Endothelial cell of umbilical vein (primary cell): Measurements from ENCODE around the gene PTGER3. TPM values are rescaled to one million over a fixed set of nuclear protein-coding genes. Genes with fewer than 3 reads are reported as not detected.

Experiments used
- BruUV-seq: library from RNA; stranded (reverse); fragments of 400-500 nt; replicated peaks from 2 replicates; lab custom pipeline; 2021; lab: Mats Ljungman, UMichigan
- CTCF ChIA-PET: fragments of 300-600, 350-600 bp; sonication (Branson Sonifier 250); formaldehyde crosslinking; loops from one replicate; lab custom pipeline; 2021; ENCODE audit warnings: antibody characterized with exemption, inconsistent platforms; lab: Charles Lee
- POLR2A ChIA-PET: fragments of 300-600, 350-600 bp; sonication (Branson Sonifier 250); formaldehyde crosslinking; loops from one replicate; lab custom pipeline; 2021; ENCODE audit warnings: antibody characterized with exemption, inconsistent platforms; lab: Charles Lee
- DNase-seq: peaks from one replicate; pipeline ENCODE4 v3.0.0-alpha.2; 2011; ENCODE audit warnings: low read depth, low spot score
- FAIRE-seq: peaks from 2 replicates; lab custom pipeline; 2011; peaks lifted over from hg19 to GRCh38; lab: Jason Lieb, UNC
- H2AFZ ChIP-seq: 2 replicates; pipeline ENCODE4 v1.6.0; 2012; ENCODE audit warnings: low read depth, low read length, control low read depth, inconsistent platforms
- H3K27ac ChIP-seq: 2 replicates; pipeline ENCODE4 v1.5.1; 2011; ENCODE audit warnings: low read depth, mild to moderate bottlenecking, control low read depth, low read length, moderate library complexity; ENCODE audit not compliant: insufficient read depth
- H3K27me3 ChIP-seq, 2 experiments: 2 replicates each; pipeline versions ENCODE4 v1.6.0 to v1.6.1; 2011; ENCODE audit warnings: low read length in 2 of 2, mixed read lengths in 1 of 2; ENCODE audit not compliant: control insufficient read depth in 2 of 2, insufficient read depth in 2 of 2
- H3K36me3 ChIP-seq, 2 experiments: 2 replicates in 1 of 2; 3 replicates in 1 of 2; pipeline ENCODE4 v1.5.1; 2011; ENCODE audit warnings: low read length in 2 of 2, mild to moderate bottlenecking in 1 of 2, moderate library complexity in 1 of 2; ENCODE audit not compliant: control insufficient read depth in 2 of 2, insufficient read depth in 2 of 2; ENCODE audit errors: extremely low read depth in 1 of 2
- H3K4me1 ChIP-seq: 3 replicates; pipeline ENCODE4 v1.5.1; 2011; ENCODE audit warnings: mild to moderate bottlenecking, low read length; ENCODE audit not compliant: control insufficient read depth, insufficient read depth; ENCODE audit errors: extremely low read depth
- H3K4me2 ChIP-seq: 2 replicates; pipeline ENCODE4 v1.6.1; 2011; ENCODE audit warnings: low read length, control low read depth, mixed read lengths; ENCODE audit not compliant: insufficient read depth
- H3K4me3 ChIP-seq, 3 experiments: fragments of 200-600 bp in 1 of 3; sonication (generic), shearing (Covaris generic) in 1 of 3; replicated peaks in 1 of 3; 2 replicates each; pipeline ENCODE4 v1.5.1; 2011 to 2016; ENCODE audit warnings: control low read depth in 3 of 3, low read length in 3 of 3, mild to moderate bottlenecking in 2 of 3, inconsistent platforms in 1 of 3, low read depth in 1 of 3, moderate library complexity in 1 of 3; ENCODE audit not compliant: insufficient read depth in 1 of 3
- H3K79me2 ChIP-seq: 2 replicates; pipeline ENCODE4 v1.6.0; 2012; ENCODE audit warnings: low read length, inconsistent platforms; ENCODE audit not compliant: control insufficient read depth, insufficient read depth
- H3K9ac ChIP-seq: replicated peaks from 2 replicates; pipeline ENCODE3; 2011; ENCODE audit warnings: low read length, control low read depth; ENCODE audit not compliant: insufficient read depth; ENCODE audit errors: extremely low read depth
- H3K9me1 ChIP-seq: replicated peaks from 3 replicates; pipeline ENCODE4 v1.6.0; 2011; ENCODE audit warnings: mild to moderate bottlenecking, low read length; ENCODE audit not compliant: control insufficient read depth, insufficient read depth; ENCODE audit errors: extremely low read depth
- H3K9me3 ChIP-seq: replicated peaks from 2 replicates; pipeline ENCODE4 v1.5.1; 2012; ENCODE audit warnings: low read length, inconsistent platforms; ENCODE audit not compliant: control insufficient read depth, insufficient read depth
- H4K20me1 ChIP-seq: replicated peaks from 2 replicates; pipeline ENCODE3; 2011; ENCODE audit warnings: mild to moderate bottlenecking, low read length; ENCODE audit not compliant: control insufficient read depth, insufficient read depth; ENCODE audit errors: extremely low read depth
- EZH2 ChIP-seq: IDR thresholded peaks from 2 replicates; pipeline ENCODE4 v1.6.1; 2012; ENCODE audit warnings: borderline replicate concordance, low read depth, mild to moderate bottlenecking, moderate library complexity, low read length, inconsistent platforms; ENCODE audit not compliant: severe bottlenecking
- FOS ChIP-seq: IDR thresholded peaks from 2 replicates; pipeline ENCODE4 v1.6.1; 2011; ENCODE audit warnings: mild to moderate bottlenecking, low read length, moderate library complexity, borderline replicate concordance; ENCODE audit not compliant: insufficient read depth
- GATA2 ChIP-seq: IDR thresholded peaks from 2 replicates; pipeline ENCODE4 v1.7.0; 2011; ENCODE audit warnings: low read depth, mild to moderate bottlenecking, moderate library complexity, mixed read lengths, low read length; ENCODE audit not compliant: insufficient read length, insufficient read depth
- JUN ChIP-seq: IDR thresholded peaks from 2 replicates; pipeline ENCODE4 v1.6.1; 2011; ENCODE audit warnings: borderline replicate concordance, low read depth; ENCODE audit not compliant: insufficient read length, insufficient read depth
- MYC ChIP-seq: IDR thresholded peaks from one replicate; pipeline ENCODE4 v1.6.1; 2011; ENCODE audit warnings: mild to moderate bottlenecking, low read depth, low read length
- POLR2A ChIP-seq: IDR thresholded peaks from 2 replicates; pipeline ENCODE4 v1.6.1; 2012; ENCODE audit warnings: low read depth, mild to moderate bottlenecking, control low read depth, low read length
- POLR2AphosphoS5 ChIP-seq: IDR thresholded peaks from 2 replicates; pipeline ENCODE4 v1.6.1; 2012; ENCODE audit warnings: low read depth, mild to moderate bottlenecking, control low read depth, low read length, moderate library complexity; ENCODE audit not compliant: insufficient read depth
- dilution Hi-C: fragments of 300-500 bp; cut with MboI; formaldehyde crosslinking; loops from one replicate; pipeline ENCODE4 v1.15.0; 2019; ENCODE audit warnings: low sequenced_read_pairs; ENCODE audit not compliant: extremely low pct_ligation_motif_present
- intact Hi-C: fragments of 100-400 bp; cut with micrococcal nuclease; formaldehyde crosslinking; loops from one replicate; pipeline ENCODE4 v1.10.0; 2022
- polyA plus RNA-seq, 4 experiments: library from polyadenylated mRNA; depleted of rRNA in 3 of 4; stranded (reverse) in 3 of 4; unstranded in 1 of 4; fragments of >200 nt; gene quantifications; 2 replicates each; pipeline versions ENCODE4 v1.2.1 to v1.2.3, GENCODE V29; 2011 to 2012; ENCODE audit warnings: missing spikeins in 1 of 4
- total RNA-seq: library from RNA; stranded (reverse); gene quantifications from 2 replicates; pipeline ENCODE4 v1.2.3, GENCODE V29; 2021
- TF ChIP-seq, protein P1 (sequence below): IDR thresholded peaks from 2 replicates; pipeline ENCODE4 v1.6.1; 2011; ENCODE audit not compliant: insufficient read depth, insufficient read length
- TF ChIP-seq, protein P2 (sequence below), 2 donors: IDR thresholded peaks; 1 replicate in 1 of 2; 2 replicates in 1 of 2; pipeline ENCODE4 v1.5.1; 2011; ENCODE audit warnings: low read length in 2 of 2, mild to moderate bottlenecking in 2 of 2, moderate library complexity in 2 of 2, control low read depth in 1 of 2, inconsistent platforms in 1 of 2, low read depth in 1 of 2; ENCODE audit not compliant: insufficient read depth in 1 of 2; ENCODE audit errors: extremely low read depth in 1 of 2

Gene PTGER3
- total and polyA plus RNA-seq, 2 donors (not counting 3 experiments of a cell fraction or from before 2014, with no cell fraction given), result 0.01 TPM; not detected in 1

DNA sequence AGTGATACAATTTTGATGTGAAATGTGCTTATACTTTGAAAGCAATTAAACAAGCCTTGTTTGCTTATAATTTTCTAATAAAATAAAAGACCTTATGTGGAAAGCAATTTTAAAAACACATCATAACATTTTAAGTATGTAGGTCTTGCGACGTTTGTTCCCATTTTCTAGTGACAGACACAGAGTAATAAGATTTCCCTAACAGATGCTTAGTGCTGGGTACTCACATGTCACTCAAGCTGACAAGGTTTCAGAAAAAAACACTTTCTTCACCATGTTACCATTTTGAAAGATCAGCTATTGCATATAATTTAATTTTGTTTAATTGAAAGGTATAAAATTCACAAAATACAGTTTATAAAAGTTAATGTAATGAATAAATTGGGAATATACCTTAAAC, 47.3 kb upstream of the PTGER3 start:
- Histone ChIP-seq H3K79me2 (no peaks in the 10 kb centered on the region), H3K9me3 (no peaks in the 10 kb centered on the region), H2AFZ (no peak overlapping the region), H3K4me3 (no peak overlapping the region), H3K27me3 (peaks cover 0 to 2% of the 10 kb centered on the region in 2 experiments), H3K9me1 (no peaks in the 10 kb centered on the region), H3K9ac (no peak overlapping the region), H4K20me1 (no peaks in the 10 kb centered on the region), H3K4me2 (no peak overlapping the region), H3K4me1 (no peaks in the 10 kb centered on the region), H3K27ac (no peak overlapping the region), H3K36me3 (no peaks in the 10 kb centered on the region)
- TF ChIP-seq FOS, result no peak
- TF ChIP-seq, protein P1, sequence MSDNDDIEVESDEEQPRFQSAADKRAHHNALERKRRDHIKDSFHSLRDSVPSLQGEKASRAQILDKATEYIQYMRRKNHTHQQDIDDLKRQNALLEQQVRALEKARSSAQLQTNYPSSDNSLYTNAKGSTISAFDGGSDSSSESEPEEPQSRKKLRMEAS, result no peak
- no peak for TF ChIP-seq GATA2
- no peak for TF ChIP-seq POLR2AphosphoS5
- TF ChIP-seq POLR2A, result no peak
- no peak for TF ChIP-seq EZH2
- TF ChIP-seq, protein P2, sequence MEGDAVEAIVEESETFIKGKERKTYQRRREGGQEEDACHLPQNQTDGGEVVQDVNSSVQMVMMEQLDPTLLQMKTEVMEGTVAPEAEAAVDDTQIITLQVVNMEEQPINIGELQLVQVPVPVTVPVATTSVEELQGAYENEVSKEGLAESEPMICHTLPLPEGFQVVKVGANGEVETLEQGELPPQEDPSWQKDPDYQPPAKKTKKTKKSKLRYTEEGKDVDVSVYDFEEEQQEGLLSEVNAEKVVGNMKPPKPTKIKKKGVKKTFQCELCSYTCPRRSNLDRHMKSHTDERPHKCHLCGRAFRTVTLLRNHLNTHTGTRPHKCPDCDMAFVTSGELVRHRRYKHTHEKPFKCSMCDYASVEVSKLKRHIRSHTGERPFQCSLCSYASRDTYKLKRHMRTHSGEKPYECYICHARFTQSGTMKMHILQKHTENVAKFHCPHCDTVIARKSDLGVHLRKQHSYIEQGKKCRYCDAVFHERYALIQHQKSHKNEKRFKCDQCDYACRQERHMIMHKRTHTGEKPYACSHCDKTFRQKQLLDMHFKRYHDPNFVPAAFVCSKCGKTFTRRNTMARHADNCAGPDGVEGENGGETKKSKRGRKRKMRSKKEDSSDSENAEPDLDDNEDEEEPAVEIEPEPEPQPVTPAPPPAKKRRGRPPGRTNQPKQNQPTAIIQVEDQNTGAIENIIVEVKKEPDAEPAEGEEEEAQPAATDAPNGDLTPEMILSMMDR (IDR thresholded peaks at IDR 0.05; ENCODE audit: extremely low read depth in 1 of 2, insufficient read depth in 1 of 2, low read depth in 1 of 2, low read length in 2 of 2), result no peak
- TF ChIP-seq JUN, result no peak
- TF ChIP-seq MYC, result no peak
- ChIA-PET POLR2A (no interaction called here), CTCF (interaction anchor here (0.7 to 2.8 kb wide), 6 partner anchors 9 to 1089 kb away, joined by 3 to 16 read pairs (median 4); no protein-coding TSS in a partner anchor)
- dilution Hi-C loops, result no loop called here
- BruUV-seq, result no TSS peak
- intact Hi-C loops, result loop anchor here (1.0 to 5.0 kb wide), 3 partner anchors 427 to 1752 kb away; no protein-coding TSS in a partner anchor
- DNase-seq (no peak), FAIRE-seq (no peak)
